HEK293T (cell line): ENCODE measurements around the gene PSMD5.

Experiments
- CTCF ChIA-PET: fragments of 350-600 bp; formaldehyde crosslinking; extraction: SDS; loops from one replicate; lab custom pipeline; 2021; ENCODE audit warnings: antibody characterized with exemption, inconsistent platforms; lab: Yijun Ruan, JAX
- POLR2A ChIA-PET: fragments of 350-600 bp; formaldehyde crosslinking; extraction: SDS; loops from one replicate; lab custom pipeline; 2020; ENCODE audit warnings: antibody characterized with exemption, inconsistent platforms; lab: Yijun Ruan, JAX
- DNase-seq: peaks from one replicate; pipeline ENCODE4 v3.0.0; 2012; ENCODE audit warnings: mixed read lengths; ENCODE audit errors: extremely low spot score
- ARNT ChIP-seq: fragments of 450-650 bp; IDR thresholded peaks from 2 replicates; pipeline ENCODE4 v1.6.1; 2017; ENCODE audit warnings: mild to moderate bottlenecking
- BHLHE40 ChIP-seq: fragments of 450-650 bp; IDR thresholded peaks from 2 replicates; pipeline ENCODE4 v1.6.1; 2016; ENCODE audit warnings: mild to moderate bottlenecking, moderate library complexity, borderline replicate concordance
- CTBP1 ChIP-seq: fragments of 450-650 bp; IDR thresholded peaks from 2 replicates; pipeline ENCODE4 v1.6.1; 2016; ENCODE audit warnings: borderline replicate concordance
- ELF4 ChIP-seq: fragments of 450-650 bp; IDR thresholded peaks from 2 replicates; pipeline ENCODE4 v1.6.1; 2017; ENCODE audit warnings: antibody characterized with exemption
- FOXA1 ChIP-seq: fragments of 450-650 bp; IDR thresholded peaks from 2 replicates; pipeline ENCODE4 v1.6.1; 2016; ENCODE audit warnings: mild to moderate bottlenecking
- FOXK2 ChIP-seq: fragments of 450-650 bp; IDR thresholded peaks from 2 replicates; pipeline ENCODE4 v1.6.1; 2016; ENCODE audit warnings: mild to moderate bottlenecking
- FOXM1 ChIP-seq: fragments of 450-650 bp; IDR thresholded peaks from 2 replicates; pipeline ENCODE4 v1.6.1; 2017; ENCODE audit warnings: mild to moderate bottlenecking, borderline replicate concordance
- HDGF ChIP-seq: fragments of 450-650 bp; IDR thresholded peaks from 2 replicates; pipeline ENCODE4 v1.6.1; 2017; ENCODE audit warnings: antibody characterized with exemption, borderline replicate concordance
- L3MBTL2 ChIP-seq: fragments of 450-650 bp; conservative IDR thresholded peaks from 2 replicates; pipeline ENCODE4 v1.6.1; 2016; ENCODE audit warnings: mild to moderate bottlenecking
- LEF1 ChIP-seq: fragments of 450-650 bp; IDR thresholded peaks from 2 replicates; pipeline ENCODE4 v1.6.1; 2017; ENCODE audit warnings: mild to moderate bottlenecking, borderline replicate concordance
- NFRKB ChIP-seq: fragments of 450-650 bp; IDR thresholded peaks from 2 replicates; pipeline ENCODE4 v1.6.1; 2016; ENCODE audit warnings: mild to moderate bottlenecking, moderate library complexity
- PKNOX1 ChIP-seq: fragments of 450-650 bp; IDR thresholded peaks from 2 replicates; pipeline ENCODE4 v1.6.1; 2016
- SP1 ChIP-seq: fragments of 450-650 bp; IDR thresholded peaks from 2 replicates; pipeline ENCODE4 v1.6.1; 2017
- SUZ12 ChIP-seq: fragments of 450-650 bp; IDR thresholded peaks from 2 replicates; pipeline ENCODE4 v1.6.1; 2016; ENCODE audit warnings: mild to moderate bottlenecking
- TARDBP ChIP-seq: fragments of 450-650 bp; IDR thresholded peaks from 2 replicates; pipeline ENCODE4 v1.6.1; 2016
- ZNF384 ChIP-seq: fragments of 450-650 bp; IDR thresholded peaks from 2 replicates; pipeline ENCODE4 v1.6.1; 2016

PSMD5 gene

DNA sequence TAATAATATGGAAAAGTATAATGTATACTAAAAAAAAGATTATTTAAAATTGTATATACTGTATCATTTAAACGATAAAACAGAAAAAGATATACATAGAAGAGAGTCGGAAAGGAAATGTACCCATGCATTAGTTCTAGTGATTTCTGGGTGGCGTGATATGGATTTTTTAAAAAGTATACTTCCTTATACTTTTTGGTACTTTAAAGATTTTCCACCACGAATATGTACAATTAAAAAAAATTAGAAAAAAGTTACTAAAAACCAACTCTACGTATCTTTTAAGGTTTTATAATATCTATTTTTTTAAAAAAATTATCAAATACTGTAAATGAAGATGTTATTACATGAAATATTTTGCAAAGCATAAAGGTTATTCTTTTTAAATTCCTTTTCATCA lies 22.0 kb upstream of the PSMD5 start:
- ChIA-PET POLR2A (no interaction called here), CTCF (no interaction called here)
- no peak for DNase-seq
- no peak for TF ChIP-seq ELF4
- TF ChIP-seq PKNOX1, result no peak
- TF ChIP-seq ZNF384, result no peak
- no peak for TF ChIP-seq SP1
- no peak for TF ChIP-seq FOXK2
- no peak for TF ChIP-seq FOXA1
- no peak for TF ChIP-seq TARDBP

- TF ChIP-seq FOXM1 (no peak), BHLHE40 (no peak), SUZ12 (no peak), CTBP1 (no peak), NFRKB (no peak), ELF4 (no peak), ZNF384 (no peak), L3MBTL2 (no peak), FOXA1 (no peak), ARNT (no peak), LEF1 (no peak), TARDBP (no peak), SP1 (no peak), FOXK2 (no peak), HDGF (no peak), PKNOX1 (no peak)
- POLR2A ChIA-PET, result no interaction called here
- no peak for DNase-seq
- CTCF ChIA-PET, result no interaction called here
Observed at GRCh38 chr9:120863833-120864232, 21.1 kb upstream of the PSMD5 start.

DNA sequence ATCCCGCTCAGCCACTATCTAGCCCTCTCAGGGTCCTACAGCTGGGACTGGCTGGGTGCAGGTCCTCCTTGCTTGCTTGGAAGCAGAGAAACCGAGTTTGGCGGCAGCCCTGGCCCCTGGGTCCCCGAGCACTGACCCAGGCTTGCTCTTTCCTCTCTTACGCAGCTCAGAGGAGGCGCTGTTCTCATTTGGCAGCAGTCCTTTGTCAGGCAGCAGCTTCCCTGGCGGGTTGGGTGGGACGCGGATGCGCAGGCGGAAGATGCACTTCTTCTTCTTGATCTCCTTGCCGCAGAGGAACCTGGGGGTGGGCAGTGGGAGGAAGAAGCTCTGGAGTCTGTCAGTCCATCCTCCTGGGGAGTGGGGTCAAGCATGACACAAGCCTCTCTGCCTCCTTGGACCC lies 19.7 kb upstream of the PSMD5 start:
- POLR2A ChIA-PET, result no interaction called here
- CTCF ChIA-PET, result interaction anchor here (0.6 kb wide), 1 partner anchor 17 kb away, joined by 3 read pairs; no protein-coding TSS in a partner anchor
- DNase-seq, result no peak
- TF ChIP-seq L3MBTL2 (no peak), HDGF (no peak), TARDBP (no peak), PKNOX1 (no peak), FOXM1 (no peak)

DNA sequence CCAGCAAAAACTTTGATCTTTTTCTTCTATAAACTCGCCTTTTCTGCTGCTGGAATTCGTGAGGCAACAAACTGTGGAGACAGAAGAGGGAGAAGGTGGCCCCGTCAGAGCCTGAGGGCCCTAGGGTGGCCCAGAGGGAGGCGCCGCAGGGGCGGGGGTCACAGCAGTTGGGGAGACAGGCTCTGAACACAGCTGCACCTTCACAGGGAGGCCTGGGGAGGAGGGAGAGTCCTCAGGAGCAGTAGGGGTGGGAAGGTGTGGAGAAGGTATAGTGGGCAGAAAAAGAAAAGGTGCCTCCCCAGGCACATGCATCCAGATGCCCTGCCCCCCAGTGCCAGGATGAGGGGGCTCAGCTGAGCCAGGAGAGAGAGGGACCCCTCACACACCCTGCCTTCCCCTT lies 19.2 kb upstream of the PSMD5 start:
- ChIA-PET CTCF (no interaction called here), POLR2A (no interaction called here)
- TF ChIP-seq LEF1, result no peak
- TF ChIP-seq PKNOX1, result no peak
- no peak for TF ChIP-seq BHLHE40
- TF ChIP-seq FOXA1, result no peak
- TF ChIP-seq TARDBP, result no peak
- TF ChIP-seq FOXK2, result no peak
- TF ChIP-seq NFRKB, result no peak
- no peak for TF ChIP-seq ZNF384
- TF ChIP-seq ARNT, result no peak
- TF ChIP-seq HDGF, result no peak
- TF ChIP-seq FOXM1, result no peak
- no peak for DNase-seq

- no peak for DNase-seq
- CTCF ChIA-PET, result no interaction called here
- POLR2A ChIA-PET, result no interaction called here
- TF ChIP-seq NFRKB, result no peak
- TF ChIP-seq LEF1, result no peak
- no peak for TF ChIP-seq ZNF384
- no peak for TF ChIP-seq FOXA1
- TF ChIP-seq CTBP1, result no peak
- no peak for TF ChIP-seq ARNT
- no peak for TF ChIP-seq FOXK2
- TF ChIP-seq FOXM1, result no peak
- no peak for TF ChIP-seq TARDBP
Observed at GRCh38 chr9:120860083-120860482, 17.4 kb upstream of the PSMD5 start.

- POLR2A ChIA-PET, result interaction anchor here (0.7 kb wide), 1 partner anchor 9 kb away, joined by 3 read pairs; no protein-coding TSS in a partner anchor
- CTCF ChIA-PET, result no interaction called here
- no peak for TF ChIP-seq SUZ12
- no peak for TF ChIP-seq FOXA1
- no peak for TF ChIP-seq L3MBTL2
- no peak for TF ChIP-seq FOXM1
- DNase-seq, result no peak
Observed at GRCh38 chr9:120859361-120859760, 16.6 kb upstream of the PSMD5 start.

DNA sequence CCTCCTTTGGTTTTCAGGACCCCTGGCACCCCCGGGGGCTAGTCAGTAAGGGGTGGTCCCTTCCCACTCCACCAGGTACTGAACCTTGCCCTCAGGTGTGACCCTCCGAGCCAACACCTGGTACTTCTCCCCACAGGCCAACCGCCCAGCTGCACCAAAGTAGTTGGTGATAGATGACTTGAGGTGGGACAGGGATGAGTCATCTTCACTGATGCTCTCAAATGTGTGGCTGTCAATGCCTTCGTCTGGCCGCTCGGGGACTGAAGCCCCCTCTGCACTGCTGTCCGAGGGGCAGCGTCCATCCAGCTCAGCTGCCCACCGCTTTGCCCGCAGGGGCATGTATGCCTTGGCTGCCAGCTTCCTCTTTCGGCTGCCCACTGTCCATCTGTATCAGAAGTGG lies 15.2 kb upstream of the PSMD5 start:
- ChIA-PET POLR2A (interaction anchor here (1.0 kb wide), 1 partner anchor 15 kb away, joined by 3 read pairs; no protein-coding TSS in a partner anchor), CTCF (no interaction called here)
- no peak for DNase-seq
- TF ChIP-seq TARDBP (no peak), NFRKB (no peak), FOXM1 (no peak), ARNT (no peak), PKNOX1 (no peak), ZNF384 (no peak), HDGF (no peak), FOXA1 (no peak), L3MBTL2 (no peak), BHLHE40 (no peak), CTBP1 (no peak), SUZ12 (no peak), SP1 (no peak), ELF4 (no peak)
